Trophoblast cell (in vitro differentiated cells and primary cell): Measurements from ENCODE around the gene CELF5.
"Not testable (repeated sequence)": the region's sequence is repeated elsewhere in the genome, so short reads cannot be mapped to it uniquely, and the experiment has no call there.

Experiments
- DNase-seq, 2 donors: peaks; one replicate each; pipeline ENCODE4 v3.0.0-alpha.2; 2016
- H2AFZ ChIP-seq: 2 replicates; pipeline ENCODE4 v1.6.1; 2013; ENCODE audit warnings: low read length, moderate library complexity, mild to moderate bottlenecking; ENCODE audit not compliant: insufficient read depth, poor library complexity
- H2AK5ac ChIP-seq: 2 replicates; pipeline ENCODE4 v1.6.1; 2013; ENCODE audit warnings: mild to moderate bottlenecking, low read length
- H2BK120ac ChIP-seq: 2 replicates; pipeline ENCODE4 v1.6.1; 2013; ENCODE audit warnings: low read length, mild to moderate bottlenecking, moderate library complexity; ENCODE audit not compliant: insufficient read depth, poor library complexity
- H2BK12ac ChIP-seq: 2 replicates; pipeline ENCODE4 v1.6.1; 2013; ENCODE audit warnings: mild to moderate bottlenecking, low read length, moderate library complexity
- H2BK5ac ChIP-seq: 2 replicates; pipeline ENCODE4 v1.6.1; 2013; ENCODE audit warnings: low read length, low read depth, moderate library complexity, mild to moderate bottlenecking; ENCODE audit not compliant: poor library complexity
- H3K14ac ChIP-seq: 2 replicates; pipeline ENCODE4 v1.6.1; 2013; ENCODE audit warnings: mild to moderate bottlenecking, low read length
- H3K18ac ChIP-seq: 2 replicates; pipeline ENCODE4 v1.6.1; 2013; ENCODE audit warnings: mild to moderate bottlenecking, low read length
- H3K23ac ChIP-seq: 2 replicates; pipeline ENCODE4 v1.6.1; 2013; ENCODE audit warnings: low read length
- H3K27ac ChIP-seq: 2 replicates; pipeline ENCODE4 v1.5.1; 2013; ENCODE audit warnings: low read depth, mild to moderate bottlenecking, inconsistent platforms, low read length, moderate library complexity
- H3K27me3 ChIP-seq: 2 replicates; pipeline ENCODE4 v1.6.1; 2013; ENCODE audit warnings: inconsistent platforms, mild to moderate bottlenecking, low read length, moderate library complexity; ENCODE audit not compliant: insufficient read depth
- H3K36me3 ChIP-seq, 2 experiments: 1 replicate in 1 of 2; 2 replicates in 1 of 2; pipeline ENCODE4 v1.6.1; 2013; ENCODE audit warnings: low read length in 2 of 2, mild to moderate bottlenecking in 2 of 2, moderate library complexity in 1 of 2; ENCODE audit not compliant: insufficient read depth in 2 of 2, control insufficient read depth in 1 of 2
- H3K4ac ChIP-seq: 2 replicates; pipeline ENCODE4 v1.6.1; 2013; ENCODE audit warnings: low read depth, mild to moderate bottlenecking, low read length, moderate library complexity
- H3K4me1 ChIP-seq, 2 experiments: 1 replicate in 1 of 2; 2 replicates in 1 of 2; pipeline ENCODE4 v1.6.1; 2013; ENCODE audit warnings: low read length in 2 of 2, mild to moderate bottlenecking in 2 of 2, moderate library complexity in 1 of 2; ENCODE audit not compliant: insufficient read depth in 2 of 2, control insufficient read depth in 1 of 2
- H3K4me2 ChIP-seq: 2 replicates; pipeline ENCODE4 v1.6.1; 2013; ENCODE audit warnings: inconsistent platforms, mild to moderate bottlenecking, low read length, moderate library complexity
- H3K4me3 ChIP-seq: 2 replicates; pipeline ENCODE4 v1.5.1; 2013; ENCODE audit warnings: mild to moderate bottlenecking, low read depth, low read length, inconsistent platforms
- H3K79me1 ChIP-seq: one replicate; pipeline ENCODE4 v1.6.1; 2013; ENCODE audit warnings: low read length
- H3K79me2 ChIP-seq: 2 replicates; pipeline ENCODE4 v1.6.1; 2013; ENCODE audit warnings: low read length, mild to moderate bottlenecking; ENCODE audit not compliant: control insufficient read depth, insufficient read depth, poor library complexity
- H3K9ac ChIP-seq: 2 replicates; pipeline ENCODE4 v1.6.1; 2013; ENCODE audit warnings: mild to moderate bottlenecking, low read length
- H3K9me3 ChIP-seq: 2 replicates; pipeline ENCODE4 v1.6.1; 2013; ENCODE audit warnings: low read depth, mild to moderate bottlenecking, control low read depth, inconsistent platforms, low read length; ENCODE audit not compliant: insufficient read depth
- H4K12ac ChIP-seq: 2 replicates; pipeline ENCODE4 v1.6.1; 2013; ENCODE audit warnings: low read depth, mild to moderate bottlenecking, low read length, moderate library complexity
- H4K8ac ChIP-seq: 2 replicates; pipeline ENCODE4 v1.6.1; 2013; ENCODE audit warnings: low read depth, mild to moderate bottlenecking, low read length, moderate library complexity
- H4K91ac ChIP-seq: one replicate; pipeline ENCODE4 v1.6.1; 2013; ENCODE audit warnings: low read depth, mild to moderate bottlenecking, low read length, moderate library complexity
- WGBS: extraction: QIAGEN DNeasy Blood & Tissue Kit; methylation state at CpG from one replicate; pipeline ENCODE4 v1.1.7; 2013; ENCODE audit warnings: missing lambda C conversion rate; ENCODE audit not compliant: insufficient read length, insufficient coverage; ENCODE audit errors: extremely low coverage; 5-methylcytosine and 5-hydroxymethylcytosine counted together

CELF5 gene

GRCh38 chr19:3216874-3217273, 7.6 kb upstream of the CELF5 start:
- no peak overlapping the region for H2BK5ac ChIP-seq
- no peak overlapping the region for H4K12ac ChIP-seq
- H3K4me3 ChIP-seq, result no peak overlapping the region

GRCh38 chr19:3220576-3220975, 3.9 kb upstream of the CELF5 start:
- no peak overlapping the region for H4K12ac ChIP-seq
- no peak overlapping the region for H2BK12ac ChIP-seq
- no peak overlapping the region for H2AFZ ChIP-seq
- no peak overlapping the region for H3K18ac ChIP-seq
- no peak overlapping the region for H3K27ac ChIP-seq
- no peak overlapping the region for H2AK5ac ChIP-seq
- no CpG with 5 or more reads among the region's 12 CpGs for WGBS
- H4K8ac ChIP-seq, result no peak overlapping the region
- no peak overlapping the region for H2BK5ac ChIP-seq
- H3K36me3 ChIP-seq, result no peaks in the 10 kb centered on the region
- no peak overlapping the region for H3K14ac ChIP-seq
- H3K27me3 ChIP-seq, result peaks cover 5% of the 10 kb centered on the region
- H4K91ac ChIP-seq, result no peak overlapping the region
- no peaks in the 10 kb centered on the region for H3K79me1 ChIP-seq
- H3K4me2 ChIP-seq, result no peak overlapping the region
- H3K4me3 ChIP-seq, result no peak overlapping the region
- peaks cover 0 to 2% of the 10 kb centered on the region in 2 experiments for H3K4me1 ChIP-seq
- no peak for DNase-seq
- H3K79me2 ChIP-seq, result no peaks in the 10 kb centered on the region
- H2BK120ac ChIP-seq, result no peak overlapping the region
- H3K23ac ChIP-seq, result no peak overlapping the region
- H3K4ac ChIP-seq, result no peak overlapping the region
- no peak overlapping the region for H3K9ac ChIP-seq
- peaks cover 2% of the 10 kb centered on the region for H3K9me3 ChIP-seq

More at GRCh38 chr19:3216874-3217273, 7.6 kb upstream of the CELF5 start:
- Histone ChIP-seq H4K91ac (no peak overlapping the region), H3K4me2 (no peak overlapping the region), H3K18ac (no peak overlapping the region), H3K4ac (no peak overlapping the region), H2BK12ac (no peak overlapping the region), H3K23ac (no peak overlapping the region), H2BK120ac (no peak overlapping the region), H3K14ac (no peak overlapping the region), H4K8ac (no peak overlapping the region), H3K36me3 (peaks cover 0 to 2% of the 10 kb centered on the region in 2 experiments), H3K79me1 (no peaks in the 10 kb centered on the region), H3K79me2 (no peaks in the 10 kb centered on the region), H3K9me3 (peaks cover 3% of the 10 kb centered on the region), H2AK5ac (no peak overlapping the region), H3K27me3 (no peaks in the 10 kb centered on the region), H3K4me1 (no peaks in the 10 kb centered on the region), H3K27ac (no peak overlapping the region), H3K9ac (peak overlapping the region; percentile 34), H2AFZ (no peak overlapping the region)
- WGBS, result no CpG with 5 or more reads among the region's 5 CpGs
- no peak for DNase-seq

- no CpG with 5 or more reads among the region's 5 CpGs for WGBS
- H3K4ac ChIP-seq, result not testable (repeated sequence)
Measured at GRCh38 chr19:3221576-3221975, 2.9 kb upstream of the CELF5 start.

GRCh38 chr19:3222709-3223108, 1.8 kb upstream of the CELF5 start:
- 100% methylated on average over 1 of the region's 5 CpGs for WGBS
- H3K79me2 ChIP-seq, result no peaks in the 10 kb centered on the region
- no peaks in the 10 kb centered on the region for H3K9me3 ChIP-seq
- no peaks in the 10 kb centered on the region for H3K79me1 ChIP-seq
- no peak overlapping the region for H2AK5ac ChIP-seq
- H3K18ac ChIP-seq, result no peak overlapping the region
- H3K23ac ChIP-seq, result no peak overlapping the region
- H4K8ac ChIP-seq, result no peak overlapping the region
- no peak overlapping the region for H3K14ac ChIP-seq
- no peak overlapping the region for H2BK120ac ChIP-seq
- peaks cover 14% of the 10 kb centered on the region for H3K27me3 ChIP-seq
- H3K4me3 ChIP-seq, result no peak overlapping the region
- no peak overlapping the region for H3K4me2 ChIP-seq
- no peak overlapping the region for H2BK5ac ChIP-seq
- no peak overlapping the region for H2BK12ac ChIP-seq
- H4K12ac ChIP-seq, result no peak overlapping the region
- H3K36me3 ChIP-seq, result no peaks in the 10 kb centered on the region
- no peak overlapping the region for H3K27ac ChIP-seq
- no peak overlapping the region for H3K9ac ChIP-seq
- no peak overlapping the region for H2AFZ ChIP-seq
- no peak overlapping the region for H4K91ac ChIP-seq
- H3K4ac ChIP-seq, result no peak overlapping the region
- no peak for DNase-seq
- H3K4me1 ChIP-seq, result peaks cover 0 to 2% of the 10 kb centered on the region in 2 experiments

More at GRCh38 chr19:3221576-3221975, 2.9 kb upstream of the CELF5 start:
- not testable (repeated sequence) for DNase-seq, H3K14ac ChIP-seq, H3K9ac ChIP-seq, H3K79me1 ChIP-seq, H2BK120ac ChIP-seq, H2AFZ ChIP-seq, H2AK5ac ChIP-seq, H3K4me2 ChIP-seq, H3K27ac ChIP-seq, H4K8ac ChIP-seq, H3K36me3 ChIP-seq, H3K18ac ChIP-seq, H2BK12ac ChIP-seq, H4K12ac ChIP-seq, H3K4me1 ChIP-seq, H3K23ac ChIP-seq, H2BK5ac ChIP-seq, H3K4me3 ChIP-seq, H3K79me2 ChIP-seq, H4K91ac ChIP-seq, H3K9me3 ChIP-seq
- H3K27me3 ChIP-seq, result peaks cover 11% of the 10 kb centered on the region
